K562 (cell line): ENCODE results near the gene MIEN1.

Experiments
- CEBPB ChIP-seq: fragments of 450-650 bp; IDR thresholded peaks from 2 replicates; pipeline ENCODE4 v1.6.1; 2016; ENCODE audit warnings: missing genetic modification characterization, missing compliant biosample characterization
- CEBPZ ChIP-seq: fragments of 150-350 bp; IDR thresholded peaks from 2 replicates; pipeline ENCODE4 v1.6.1; 2014; ENCODE audit warnings: low read depth, mild to moderate bottlenecking, low read length, borderline replicate concordance
- CTCF ChIP-seq, 3 experiments: IDR thresholded peaks in 2 of 3; conservative IDR thresholded peaks in 1 of 3; 2 replicates each; pipeline ENCODE4 v1.5.1; 2011 to 2012; ENCODE audit warnings: low read length in 3 of 3, mild to moderate bottlenecking in 3 of 3, control low read depth in 2 of 3, improper control_type of control experiment in 1 of 3, inconsistent platforms in 1 of 3, low read depth in 1 of 3, mixed read lengths in 1 of 3, moderate library complexity in 1 of 3; ENCODE audit not compliant: insufficient read depth in 2 of 3
- KAT7 ChIP-seq: sonication (generic); formaldehyde crosslinking; IDR thresholded peaks from 2 replicates; pipeline ENCODE4 v1.8.0; 2022; ENCODE audit warnings: missing genetic modification reagents, mild to moderate bottlenecking, borderline replicate concordance
- NFIC ChIP-seq: fragments of 450-650 bp; IDR thresholded peaks from 2 replicates; pipeline ENCODE4 v1.6.1; 2017; ENCODE audit warnings: mild to moderate bottlenecking, inconsistent platforms
- RBM39 ChIP-seq: fragments of 200-400 bp; formaldehyde crosslinking; optimal IDR thresholded peaks from 2 replicates; pipeline ENCODE3; 2018; ENCODE audit warnings: low read depth, low read length
- SFPQ ChIP-seq: fragments of 200-400 bp; formaldehyde crosslinking; IDR thresholded peaks from 2 replicates; pipeline ENCODE4 v1.6.1; 2017; ENCODE audit warnings: mild to moderate bottlenecking, low read depth, low read length, moderate library complexity

GRCh38 chr17:39765766-39766165 is 35.4 kb upstream of the MIEN1 start:
- TF ChIP-seq CEBPZ (no peak), CTCF (IDR thresholded peaks at IDR 0.05 in 2 of 3, conservative IDR thresholded peaks at IDR 0.05 in 1 of 3; ENCODE audit: insufficient read depth in 2 of 3, low read depth in 1 of 3, low read length in 3 of 3) (no peak), NFIC (no peak), SFPQ (no peak), RBM39 (no peak), KAT7 (CRISPR knock-in tag) (no peak), CEBPB (tag) (no peak)
